HG03108 (cell line): Measurements from ENCODE around the gene LRMDA.
"Not testable (repeated sequence)": the region's sequence is repeated elsewhere in the genome, so short reads cannot be mapped to it uniquely, and the experiment has no call there.

Experiments used
- ATAC-seq: cut with Tn5 transposase; IDR thresholded peaks from one replicate; pipeline ENCODE4 v1.9.1; 2021; ENCODE audit warnings: moderate library complexity; ENCODE audit not compliant: unreplicated experiment

LRMDA gene

GRCh38 chr10:76125900-76126299 lies 694.5 kb downstream of the LRMDA start:
- no peak for ATAC-seq

- ATAC-seq = no peak
Observed at GRCh38 chr10:76126607-76127527, 695.4 kb downstream of the LRMDA start.

- no peak for ATAC-seq
Observed at GRCh38 chr10:76127984-76128589, 696.7 kb downstream of the LRMDA start.

- no peak for ATAC-seq
Observed at GRCh38 chr10:76129213-76129612, 697.8 kb downstream of the LRMDA start.

- ATAC-seq = no peak
Observed at GRCh38 chr10:76130892-76131291, 699.5 kb downstream of the LRMDA start.

GRCh38 chr10:76133597-76134255 lies 702.3 kb downstream of the LRMDA start:
- ATAC-seq = no peak

- ATAC-seq = no peak
Observed at GRCh38 chr10:76136961-76137360, 705.5 kb downstream of the LRMDA start.

- no peak for ATAC-seq
Observed at GRCh38 chr10:76138286-76138685, 706.9 kb downstream of the LRMDA start.

GRCh38 chr10:76138906-76139305 lies 707.5 kb downstream of the LRMDA start:
- ATAC-seq = no peak

- no peak for ATAC-seq
Observed at GRCh38 chr10:76139431-76139830, 708.0 kb downstream of the LRMDA start.

GRCh38 chr10:76141376-76141775 lies 710.0 kb downstream of the LRMDA start:
- ATAC-seq = no peak

- not testable (repeated sequence) for ATAC-seq
Observed at GRCh38 chr10:76148217-76148616, 716.8 kb downstream of the LRMDA start.

- no peak for ATAC-seq
Observed at GRCh38 chr10:76149182-76149581, 717.8 kb downstream of the LRMDA start.

GRCh38 chr10:76149602-76150138 lies 718.2 kb downstream of the LRMDA start:
- no peak for ATAC-seq

- no peak for ATAC-seq
Observed at GRCh38 chr10:76150139-76150875, 718.9 kb downstream of the LRMDA start.

- ATAC-seq = no peak
Observed at GRCh38 chr10:76150876-76151288, 719.5 kb downstream of the LRMDA start.

- no peak for ATAC-seq
Observed at GRCh38 chr10:76152186-76152585, 720.8 kb downstream of the LRMDA start.

GRCh38 chr10:76155961-76156360 lies 724.5 kb downstream of the LRMDA start:
- no peak for ATAC-seq

GRCh38 chr10:76160446-76161300 lies 729.2 kb downstream of the LRMDA start:
- no peak for ATAC-seq

- no peak for ATAC-seq
Observed at GRCh38 chr10:76161301-76161582, 729.8 kb downstream of the LRMDA start.
